ENCODE results near the gene BCAS4.

DNA sequence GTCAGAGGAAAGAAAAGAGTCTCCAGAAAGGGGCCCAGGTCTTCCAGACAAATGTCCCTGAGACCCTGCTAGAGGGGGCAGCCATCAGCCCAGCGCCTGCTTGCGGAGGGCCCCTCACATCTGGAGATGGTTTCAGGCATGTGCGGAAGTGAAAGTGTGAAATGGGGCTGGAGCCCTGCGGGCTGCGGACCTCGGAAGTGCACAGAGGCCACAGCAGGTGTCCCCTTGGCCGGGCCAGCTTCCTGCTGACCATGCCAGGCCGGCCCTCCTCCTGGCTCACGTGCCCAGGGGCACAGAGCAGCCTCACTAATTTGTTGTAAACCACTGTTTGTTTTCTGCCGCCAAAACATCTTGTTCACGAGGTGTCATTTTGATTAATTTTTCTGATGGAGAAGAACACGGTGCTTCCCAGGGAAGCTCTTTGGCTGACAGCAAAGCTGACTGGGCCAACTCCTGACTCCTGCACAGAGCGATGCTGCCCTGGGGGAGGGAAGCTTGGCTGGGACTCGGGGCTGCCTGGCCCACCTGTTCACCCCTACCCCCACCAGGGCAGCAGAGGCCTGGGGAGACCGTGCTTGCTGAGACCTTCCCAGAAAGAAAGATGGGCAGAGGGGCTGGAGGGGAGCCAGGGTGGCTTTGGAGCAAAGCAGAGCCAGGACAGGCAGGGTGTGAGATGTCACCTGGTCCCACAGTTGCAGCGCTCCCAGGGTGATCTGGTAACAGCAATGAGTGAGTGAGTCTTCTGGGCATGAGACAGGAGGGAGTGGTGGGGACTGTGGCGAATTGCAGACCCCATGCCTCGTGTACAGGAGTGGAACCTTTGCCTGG is 54.2 kb downstream of the BCAS4 start:
- TF ChIP-seq GATA3 (IDR thresholded peaks at IDR 0.05; ENCODE audit: low read depth, low read length) (no peak), GATA2 (IDR thresholded peaks at IDR 0.05; ENCODE audit: low read depth, low read length) (no peak)
